Epithelial cell of esophagus (primary cell): ENCODE data around the gene NEIL1.

ENCODE experiments used
- DNase-seq: peaks from one replicate; pipeline ENCODE4 v3.0.0; 2010; ENCODE audit warnings: low read depth
- H3K4me3 ChIP-seq: 2 replicates; pipeline ENCODE4 v1.5.1; 2011; ENCODE audit warnings: mild to moderate bottlenecking, low read length, control low read depth
- TF ChIP-seq, protein P1 (sequence below): IDR thresholded peaks from 2 replicates; pipeline ENCODE4 v1.5.1; 2011; ENCODE audit warnings: low read depth, mild to moderate bottlenecking, low read length, control low read depth, inconsistent platforms; ENCODE audit not compliant: insufficient read depth; ENCODE audit errors: missing control alignments

The NEIL1 gene

DNA sequence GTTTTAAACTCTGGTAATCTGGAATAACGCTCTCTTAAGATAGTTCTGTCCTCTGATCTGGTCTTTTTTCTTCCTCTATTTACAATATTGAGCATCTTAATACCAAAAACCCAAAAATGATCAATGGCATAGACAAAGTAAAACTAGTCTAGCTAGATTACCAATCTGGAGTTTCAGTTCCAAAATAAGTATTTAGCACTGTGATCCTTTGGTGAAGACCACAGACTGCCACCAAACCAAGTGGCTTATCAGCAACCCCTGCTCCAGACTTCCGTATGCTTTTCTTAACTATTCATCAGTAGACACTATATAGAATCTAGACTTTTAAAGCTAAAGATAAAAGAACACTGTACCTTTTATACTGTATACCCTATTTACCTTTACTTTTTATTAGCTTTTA, 57.1 kb downstream of the NEIL1 start:
- DNase-seq, result no peak
- TF ChIP-seq, protein P1, sequence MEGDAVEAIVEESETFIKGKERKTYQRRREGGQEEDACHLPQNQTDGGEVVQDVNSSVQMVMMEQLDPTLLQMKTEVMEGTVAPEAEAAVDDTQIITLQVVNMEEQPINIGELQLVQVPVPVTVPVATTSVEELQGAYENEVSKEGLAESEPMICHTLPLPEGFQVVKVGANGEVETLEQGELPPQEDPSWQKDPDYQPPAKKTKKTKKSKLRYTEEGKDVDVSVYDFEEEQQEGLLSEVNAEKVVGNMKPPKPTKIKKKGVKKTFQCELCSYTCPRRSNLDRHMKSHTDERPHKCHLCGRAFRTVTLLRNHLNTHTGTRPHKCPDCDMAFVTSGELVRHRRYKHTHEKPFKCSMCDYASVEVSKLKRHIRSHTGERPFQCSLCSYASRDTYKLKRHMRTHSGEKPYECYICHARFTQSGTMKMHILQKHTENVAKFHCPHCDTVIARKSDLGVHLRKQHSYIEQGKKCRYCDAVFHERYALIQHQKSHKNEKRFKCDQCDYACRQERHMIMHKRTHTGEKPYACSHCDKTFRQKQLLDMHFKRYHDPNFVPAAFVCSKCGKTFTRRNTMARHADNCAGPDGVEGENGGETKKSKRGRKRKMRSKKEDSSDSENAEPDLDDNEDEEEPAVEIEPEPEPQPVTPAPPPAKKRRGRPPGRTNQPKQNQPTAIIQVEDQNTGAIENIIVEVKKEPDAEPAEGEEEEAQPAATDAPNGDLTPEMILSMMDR, result no peak
- no peak overlapping the region for H3K4me3 ChIP-seq
